HG02870 (cell line): Measurements from ENCODE around the gene FAM107A.
A peak's percentile ranks its signal among the peaks of the same experiment; 100 is the strongest.

Experiments
- ATAC-seq: cut with Tn5 transposase; IDR thresholded peaks from one replicate; pipeline ENCODE4 v1.9.1; 2021; ENCODE audit warnings: mild to moderate bottlenecking, moderate library complexity; ENCODE audit not compliant: unreplicated experiment

The FAM107A gene, protein sequence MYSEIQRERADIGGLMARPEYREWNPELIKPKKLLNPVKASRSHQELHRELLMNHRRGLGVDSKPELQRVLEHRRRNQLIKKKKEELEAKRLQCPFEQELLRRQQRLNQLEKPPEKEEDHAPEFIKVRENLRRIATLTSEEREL

DNA sequence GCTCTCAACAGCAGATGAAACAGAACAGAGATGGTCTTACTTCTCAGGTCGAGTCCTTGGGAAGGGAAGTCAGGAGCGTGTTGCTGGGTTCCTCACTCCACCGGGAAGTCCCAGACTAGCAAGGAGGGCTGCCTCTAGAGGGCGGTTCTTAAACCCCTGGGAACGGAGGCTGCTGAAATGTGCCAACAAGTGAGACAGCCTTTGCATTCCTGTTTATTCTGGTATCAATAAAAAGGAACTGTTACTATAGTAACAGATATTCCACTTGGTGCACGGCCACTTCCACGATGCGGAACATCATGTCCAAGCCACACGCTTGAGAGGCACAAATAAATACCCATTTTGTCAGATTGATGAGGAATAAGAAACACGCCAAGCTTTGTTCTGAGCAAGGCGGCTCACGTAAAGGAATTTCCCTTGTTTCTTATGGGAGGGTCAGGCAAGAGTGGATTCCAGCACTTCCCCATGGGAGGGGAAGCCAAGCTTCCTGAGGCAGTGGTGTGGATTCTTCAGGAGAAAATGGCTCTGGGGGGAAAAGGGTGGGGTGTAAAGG lies at the start of gene FAM107A:
FAM107A (minus strand) TSS at position 123 of the 553 bp plus-strand sequence. CDS start 7,531 bp downstream, outside the sequence.
- ATAC-seq, result no peak

DNA sequence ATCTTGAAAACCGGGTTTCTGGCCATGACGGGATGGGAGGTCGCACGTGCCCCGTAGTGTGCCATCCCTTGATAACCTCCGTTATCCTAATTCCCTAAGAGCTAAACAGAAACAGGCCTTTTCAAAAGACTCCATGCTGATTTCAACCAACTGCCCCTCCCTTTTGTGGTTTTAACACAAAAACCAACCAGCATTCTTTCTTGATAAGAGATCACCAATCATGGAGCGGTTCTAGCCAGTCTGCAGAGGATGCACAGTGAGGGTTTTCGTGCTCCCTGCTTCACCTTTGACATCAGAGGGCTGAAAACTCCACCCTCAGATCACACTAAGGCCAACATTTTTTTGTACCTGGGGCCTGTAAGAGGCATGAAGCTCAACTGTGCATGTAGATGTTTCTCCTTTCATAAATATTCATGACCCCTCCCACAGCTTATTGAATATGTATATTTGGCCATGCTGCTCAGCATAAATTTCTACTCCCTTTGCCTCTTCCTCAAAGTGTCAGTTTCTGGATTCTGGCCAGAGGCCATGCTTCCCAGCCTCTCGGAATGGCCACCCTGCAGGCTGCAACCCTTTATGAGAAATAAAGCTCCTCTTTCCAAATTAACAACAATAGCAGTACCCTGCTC lies 48.1 kb upstream of the FAM107A start:
- no peak for ATAC-seq

DNA sequence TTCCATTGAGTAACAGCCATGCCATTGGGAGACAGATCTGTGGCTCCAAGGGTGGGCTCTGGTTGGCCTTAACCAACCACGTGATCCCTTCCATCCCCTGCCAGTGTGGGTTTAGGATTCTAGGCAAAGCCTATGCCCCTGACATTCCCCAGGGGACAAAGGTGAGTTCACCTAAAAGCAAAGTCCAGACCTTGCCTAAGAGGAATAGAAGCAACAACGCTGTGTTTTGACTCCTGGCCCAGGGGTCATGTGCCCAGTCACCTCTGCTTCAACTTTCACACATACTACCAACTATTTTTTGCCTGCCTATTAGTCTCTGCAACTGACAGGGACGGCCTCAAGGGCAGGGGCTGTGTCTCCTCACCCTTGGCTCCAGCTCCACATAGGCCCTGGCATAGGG lies 47.4 kb upstream of the FAM107A start:
- no peak for ATAC-seq

DNA sequence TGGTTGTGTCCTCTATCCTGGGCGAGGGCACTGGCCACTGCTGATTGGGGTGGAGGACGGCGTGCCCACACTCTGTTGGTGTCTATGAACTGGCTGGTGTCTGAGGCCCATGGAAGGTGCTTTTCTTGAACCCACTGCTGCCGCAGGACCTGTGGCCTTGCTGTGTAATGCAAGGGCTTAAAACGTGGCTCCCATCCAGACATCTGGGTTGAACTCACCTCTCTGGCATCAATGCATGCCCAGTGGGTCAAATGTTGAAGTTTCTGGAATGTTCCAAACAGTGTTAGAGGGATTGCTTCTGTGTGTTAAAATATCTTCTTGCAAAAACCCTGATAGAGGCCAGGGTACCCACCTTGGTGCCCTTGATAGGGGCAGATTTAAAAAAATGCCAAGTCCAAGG lies 46.8 kb upstream of the FAM107A start:
- no peak for ATAC-seq

DNA sequence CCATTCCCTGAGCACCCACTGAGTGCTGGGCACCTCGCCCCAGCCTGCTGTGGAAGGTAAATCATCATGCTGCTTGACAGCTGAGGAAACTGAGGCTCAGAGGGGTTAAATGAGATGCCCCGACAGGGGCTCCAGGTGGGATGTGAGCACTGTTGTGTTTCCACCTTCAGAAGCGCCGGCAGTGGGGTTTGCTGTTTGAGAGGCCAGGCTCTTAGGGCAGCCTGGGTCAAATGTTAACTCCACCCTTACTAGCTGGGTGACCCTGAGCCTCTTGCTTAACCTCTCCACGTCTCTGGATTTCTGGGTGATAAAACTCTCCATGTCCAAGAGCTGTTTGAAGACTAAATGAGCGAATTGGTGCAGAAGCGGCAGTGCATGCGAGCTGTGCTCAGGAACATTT lies 46.3 kb upstream of the FAM107A start:
- no peak for ATAC-seq

DNA sequence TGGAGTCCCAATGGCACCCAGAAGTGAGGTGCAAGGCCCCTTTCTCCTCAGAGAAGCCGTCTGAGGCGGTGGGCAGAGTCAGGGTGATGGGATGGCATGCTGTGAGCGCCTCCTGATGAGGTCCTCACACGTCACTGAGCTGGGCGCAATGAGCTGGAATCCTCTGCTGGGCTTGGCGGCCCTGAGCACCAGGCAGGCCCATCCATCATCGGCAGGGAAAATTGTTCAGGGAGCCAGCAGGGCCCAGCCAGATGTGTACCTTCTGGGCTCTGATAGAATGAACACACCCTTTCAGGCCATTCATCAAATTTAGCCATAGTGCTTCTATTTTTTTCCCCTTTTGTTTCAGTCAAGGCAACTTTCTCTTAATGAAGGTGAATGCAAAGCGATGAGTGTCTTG lies 45.7 kb upstream of the FAM107A start:
- no peak for ATAC-seq

DNA sequence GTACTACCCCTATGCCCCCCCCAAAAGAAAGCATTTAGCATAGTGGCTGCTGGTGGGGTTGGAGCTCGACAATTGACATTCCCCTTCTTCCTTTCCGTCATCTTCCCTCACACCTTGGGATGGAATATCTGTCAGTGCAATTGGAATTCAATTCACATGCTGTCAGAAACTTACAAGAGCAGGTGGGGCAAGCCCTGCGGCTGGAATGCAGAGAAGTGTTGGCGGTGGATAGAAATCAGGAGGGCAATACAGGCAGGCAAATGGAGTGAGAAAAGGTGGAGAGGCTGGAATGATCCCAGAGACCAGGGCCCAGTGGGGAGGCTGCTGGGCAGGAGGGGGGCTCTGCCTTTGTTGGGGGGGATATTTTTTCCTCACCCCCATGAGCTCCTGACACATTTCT lies 45.2 kb upstream of the FAM107A start:
- ATAC-seq, result no peak

DNA sequence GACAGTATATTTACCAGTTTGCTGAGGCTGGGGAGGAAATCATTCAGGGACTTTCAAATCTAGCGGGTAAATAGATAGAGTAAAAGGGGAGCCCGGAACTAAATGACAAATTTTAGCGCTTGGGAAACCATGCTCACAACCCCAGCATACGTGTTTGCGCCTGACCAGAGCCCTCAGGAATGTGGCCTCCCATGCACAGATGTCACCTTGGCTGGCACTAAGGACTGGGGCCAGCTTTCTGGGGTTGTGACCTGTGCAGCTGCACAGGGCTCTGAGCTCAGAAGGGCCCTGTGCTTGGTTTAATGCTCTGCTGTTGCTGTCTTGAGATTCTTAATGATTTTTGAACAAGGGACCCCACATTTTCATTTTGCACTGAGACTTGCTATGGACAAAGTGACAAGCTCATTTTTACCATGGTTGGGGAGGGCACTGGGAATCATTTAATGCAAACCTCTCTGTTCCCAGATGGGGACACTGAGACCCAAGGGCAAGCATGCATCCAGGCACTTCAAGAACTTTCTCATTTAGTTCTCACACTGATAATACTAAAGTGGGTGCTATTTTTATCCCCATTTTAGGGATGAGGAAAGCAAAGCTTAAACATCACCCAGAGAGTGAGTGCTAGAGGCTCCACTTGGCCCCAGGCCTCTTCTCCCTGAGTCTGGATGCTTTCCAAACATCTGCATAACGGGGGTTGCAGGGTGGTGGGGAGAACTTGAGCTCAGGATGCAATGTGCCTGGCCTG lies 44.1 kb upstream of the FAM107A start:
- ATAC-seq, result no peak

DNA sequence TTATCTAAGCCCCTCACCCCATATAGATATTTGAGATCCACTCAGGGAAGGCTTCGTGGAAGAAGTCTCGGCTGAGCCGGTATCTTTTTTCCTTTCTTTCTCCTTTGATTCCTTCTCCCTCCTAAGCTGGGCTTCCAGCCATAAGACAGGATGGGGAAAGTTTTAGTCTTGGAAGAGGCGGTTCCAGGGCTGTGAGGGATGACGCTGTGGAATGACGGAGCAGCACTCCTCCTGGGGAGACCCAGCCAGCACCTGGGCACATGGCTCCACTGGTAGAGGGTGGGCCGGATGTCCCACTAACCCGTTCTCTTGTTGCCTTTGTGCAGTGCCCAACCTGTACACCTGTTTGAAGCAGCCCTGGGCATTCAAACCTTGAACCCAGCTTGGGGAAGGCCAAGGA lies 43.2 kb upstream of the FAM107A start:
- ATAC-seq, result no peak

DNA sequence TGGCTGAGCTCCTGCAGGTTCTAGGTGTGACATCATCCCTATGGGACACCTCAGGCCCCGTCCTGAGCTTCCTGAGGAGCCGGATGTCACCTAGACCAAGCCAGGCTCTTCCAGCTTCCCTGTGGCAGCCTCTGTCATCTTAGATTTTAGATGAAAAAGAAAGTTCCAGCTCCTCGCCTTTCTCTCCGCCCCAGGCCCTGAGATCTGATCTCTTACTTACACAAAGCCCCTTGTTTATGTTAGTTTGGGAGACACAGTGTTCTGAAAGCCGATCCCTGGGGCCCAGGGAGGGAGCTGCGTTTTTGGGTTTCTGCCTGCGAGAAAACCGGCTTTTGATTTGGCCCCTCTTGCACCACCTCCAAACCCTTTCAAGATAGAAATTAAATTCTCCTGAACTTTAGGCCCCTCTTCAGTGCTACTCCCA lies 40.2 kb upstream of the FAM107A start:
- ATAC-seq, result no peak

DNA sequence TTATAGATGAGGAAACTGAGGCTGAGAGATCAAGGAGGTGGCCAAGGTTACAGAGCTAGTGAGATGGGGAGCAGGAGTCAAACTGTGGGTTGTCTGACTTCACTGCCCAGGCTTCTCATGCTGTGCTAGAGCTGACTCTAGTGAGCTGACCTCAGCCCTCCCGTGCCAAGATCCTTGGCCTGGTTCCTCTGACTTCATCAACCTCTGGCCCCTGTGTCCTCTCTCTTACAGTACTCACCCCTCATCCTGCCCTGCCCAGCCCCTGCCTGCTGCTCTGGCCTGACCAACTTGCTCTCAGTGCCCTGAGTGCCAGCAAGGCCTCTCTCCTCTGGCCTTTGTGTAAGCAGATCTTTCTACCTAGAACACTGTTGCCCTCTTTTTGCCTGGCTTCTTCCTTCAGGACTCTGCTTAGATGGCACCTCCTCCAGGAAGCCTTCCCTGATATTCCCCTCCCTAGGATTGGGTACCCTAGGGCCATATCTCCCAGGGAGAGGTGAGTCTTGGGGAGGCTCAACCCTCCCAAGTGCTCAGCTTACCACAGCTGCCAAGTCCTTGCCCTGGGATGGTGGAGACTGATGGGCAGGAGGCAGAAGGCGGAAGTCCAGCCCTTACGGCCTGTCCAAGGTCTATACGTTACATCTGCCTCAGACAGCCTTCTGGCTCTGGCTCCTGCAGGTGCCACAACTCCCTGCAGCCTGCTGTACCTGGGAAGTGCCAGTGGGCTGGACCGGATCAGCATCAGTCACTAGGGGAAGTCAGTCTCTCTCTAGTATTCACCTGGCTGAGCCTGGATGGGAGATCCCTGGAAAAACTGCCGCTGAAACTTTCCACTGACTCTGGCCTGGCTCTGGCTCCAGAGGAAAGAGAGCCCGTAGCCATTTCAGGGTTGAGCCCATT lies 36.3 kb upstream of the FAM107A start:
- no peak for ATAC-seq

DNA sequence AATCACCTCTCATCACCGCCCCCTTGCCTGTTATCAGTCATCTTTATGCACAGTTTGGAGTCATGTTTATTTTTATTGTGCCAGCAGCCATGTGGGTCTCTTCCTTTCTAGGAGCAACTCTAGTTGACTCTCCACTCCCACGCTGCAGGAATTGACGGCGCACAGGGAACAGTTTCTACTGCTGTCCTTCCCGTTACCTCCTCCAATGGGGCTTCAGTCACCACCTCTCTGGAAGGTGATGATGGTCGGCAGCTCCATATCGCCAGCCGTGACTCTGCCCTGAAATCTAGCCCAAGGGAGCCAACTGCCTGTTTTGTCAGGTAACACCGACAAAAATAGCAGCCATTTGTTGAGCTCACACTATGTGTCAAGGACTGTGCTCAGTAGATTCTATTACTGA lies 35.6 kb upstream of the FAM107A start:
- no peak for ATAC-seq

DNA sequence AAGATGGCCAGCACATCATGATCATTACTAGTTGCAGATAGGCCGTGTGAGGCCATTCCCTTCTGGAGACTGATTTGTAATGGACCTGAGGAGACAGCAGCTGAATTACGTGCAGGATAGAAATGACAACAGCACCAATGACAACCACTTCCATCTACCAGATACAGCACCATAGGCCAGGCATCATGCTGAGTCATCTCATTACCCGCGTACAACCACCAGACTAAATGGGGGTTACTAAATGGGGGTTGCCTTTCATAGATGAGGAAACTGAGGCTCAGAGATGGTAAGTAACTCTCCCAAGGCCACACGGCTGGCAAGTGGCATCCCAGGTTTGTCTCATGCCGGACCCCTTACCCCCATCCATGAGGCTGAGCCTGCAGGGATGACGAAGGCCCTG lies 32.8 kb upstream of the FAM107A start:
- ATAC-seq, result peak; percentile 72

DNA sequence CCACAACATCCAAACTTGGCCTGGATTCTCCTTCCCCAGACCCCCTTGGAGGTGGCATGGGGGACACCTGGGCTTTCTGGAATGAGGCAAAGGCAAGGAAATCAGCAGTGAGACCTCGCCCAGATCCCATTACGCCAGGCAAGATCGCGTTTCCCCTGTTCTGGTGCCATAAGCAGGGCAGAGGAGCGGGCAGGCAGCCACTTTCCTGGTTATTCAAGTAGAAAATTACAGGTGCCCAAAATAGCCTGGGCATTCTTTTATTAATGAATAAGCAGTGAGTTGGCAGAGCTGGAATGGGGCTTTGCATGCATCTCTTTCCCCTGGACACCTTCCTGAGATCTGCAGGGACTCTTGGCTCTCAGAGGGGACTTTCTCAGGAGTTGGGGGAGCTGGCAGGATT lies 31.5 kb upstream of the FAM107A start:
- ATAC-seq, result no peak

DNA sequence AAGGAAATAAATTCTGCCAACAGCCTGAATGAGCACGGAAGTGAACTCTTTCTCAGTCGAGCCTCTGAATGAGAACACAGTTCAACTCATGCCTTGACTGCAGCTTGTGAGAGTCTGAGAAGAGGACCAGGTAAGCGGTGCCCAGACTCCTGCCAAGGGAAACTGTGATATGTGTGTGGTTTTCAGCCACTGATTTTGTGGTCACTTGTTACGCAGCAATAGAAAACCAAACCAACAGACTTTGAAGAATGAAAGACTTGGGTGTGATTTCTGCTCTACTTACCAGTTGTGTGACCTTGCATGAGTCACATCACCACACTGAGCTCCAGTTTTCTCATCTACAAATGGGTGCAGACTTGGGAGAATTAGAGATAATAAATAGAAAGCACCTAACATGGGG lies 30.6 kb upstream of the FAM107A start:
- ATAC-seq, result no peak

DNA sequence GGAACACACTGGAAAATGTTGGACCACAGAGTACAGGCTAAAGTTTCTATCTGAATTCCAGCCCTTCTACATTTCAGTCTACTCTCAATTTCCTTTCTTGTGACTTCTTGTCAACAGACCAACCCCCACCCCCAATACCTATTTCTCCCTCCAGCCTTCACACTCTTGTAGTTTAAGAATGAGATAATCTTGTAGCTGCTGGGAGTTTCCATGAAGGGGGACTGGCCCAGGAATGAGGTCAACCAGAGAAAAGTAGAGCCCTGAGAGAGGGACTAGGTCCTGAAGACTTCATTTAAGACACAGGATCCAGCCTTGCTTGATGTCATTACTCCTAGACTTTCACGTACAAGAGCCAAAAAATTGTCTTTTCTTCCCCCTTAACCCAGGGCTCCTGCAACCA lies 29.5 kb upstream of the FAM107A start:
- ATAC-seq, result no peak

DNA sequence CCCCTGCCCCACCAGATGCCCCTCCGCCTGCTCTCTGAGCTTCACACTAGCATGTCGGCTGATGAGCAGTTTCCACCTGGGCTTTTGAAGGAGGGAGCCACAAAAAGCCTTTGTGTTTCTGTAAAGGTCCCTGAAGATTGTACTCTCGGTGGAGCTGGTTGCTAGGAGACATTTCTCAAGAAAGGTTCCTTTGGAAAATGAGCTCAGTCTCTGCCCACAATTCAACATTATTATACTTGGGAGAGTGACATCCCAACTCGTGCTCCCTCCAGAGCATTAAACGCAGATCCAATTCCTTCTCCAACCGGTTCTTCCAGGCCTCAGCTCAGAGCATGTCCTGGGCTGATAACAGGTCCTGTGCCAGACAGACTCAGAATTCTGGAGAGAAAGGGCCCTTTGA lies 26.8 kb upstream of the FAM107A start:
- no peak for ATAC-seq

DNA sequence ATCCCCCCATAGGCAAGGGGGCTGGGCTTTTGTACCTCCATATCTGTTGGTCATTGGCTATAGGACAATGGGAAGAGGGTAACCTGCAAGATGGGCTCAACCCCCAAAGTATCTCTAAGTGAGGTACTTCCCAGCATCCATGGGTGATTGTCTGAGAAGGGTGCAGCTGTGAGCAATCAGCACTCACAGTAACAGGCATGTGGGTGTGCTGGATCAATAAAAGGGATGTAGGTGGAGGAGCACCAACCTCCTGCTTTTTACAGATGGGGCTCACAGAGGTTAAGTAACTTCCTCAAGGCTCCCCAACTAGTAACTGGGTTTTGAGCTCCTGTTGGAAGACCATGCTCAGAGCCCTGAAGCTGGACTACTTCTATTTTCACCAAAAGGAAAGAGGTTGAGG lies 26.4 kb upstream of the FAM107A start:
- ATAC-seq, result no peak

DNA sequence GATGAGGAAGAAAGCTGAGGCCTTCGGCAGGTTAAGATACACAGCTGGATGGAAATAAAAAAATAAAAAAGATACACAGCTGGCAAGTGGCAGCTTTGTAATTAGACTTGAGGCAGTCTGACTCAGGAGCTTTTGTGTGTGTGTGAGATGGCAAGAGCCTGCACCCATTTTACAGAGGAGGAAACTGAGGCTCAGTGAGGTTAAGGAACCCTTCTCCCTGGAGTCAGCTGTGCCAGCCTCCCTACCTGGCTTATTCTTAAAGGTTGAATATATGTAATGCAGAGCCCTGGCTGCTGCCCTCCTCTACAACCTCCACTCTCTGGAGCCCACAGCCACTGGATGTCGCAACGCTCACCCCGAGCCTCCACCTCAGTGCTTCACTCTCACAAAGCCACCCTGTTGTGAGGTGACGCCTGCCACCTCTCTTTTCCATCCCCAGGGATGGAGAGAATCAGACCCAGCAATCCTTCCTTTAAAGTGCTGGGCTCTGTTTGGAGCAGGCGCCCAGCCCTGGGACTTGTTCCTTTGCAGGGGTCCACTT lies 20.6 kb upstream of the FAM107A start:
- ATAC-seq, result no peak

DNA sequence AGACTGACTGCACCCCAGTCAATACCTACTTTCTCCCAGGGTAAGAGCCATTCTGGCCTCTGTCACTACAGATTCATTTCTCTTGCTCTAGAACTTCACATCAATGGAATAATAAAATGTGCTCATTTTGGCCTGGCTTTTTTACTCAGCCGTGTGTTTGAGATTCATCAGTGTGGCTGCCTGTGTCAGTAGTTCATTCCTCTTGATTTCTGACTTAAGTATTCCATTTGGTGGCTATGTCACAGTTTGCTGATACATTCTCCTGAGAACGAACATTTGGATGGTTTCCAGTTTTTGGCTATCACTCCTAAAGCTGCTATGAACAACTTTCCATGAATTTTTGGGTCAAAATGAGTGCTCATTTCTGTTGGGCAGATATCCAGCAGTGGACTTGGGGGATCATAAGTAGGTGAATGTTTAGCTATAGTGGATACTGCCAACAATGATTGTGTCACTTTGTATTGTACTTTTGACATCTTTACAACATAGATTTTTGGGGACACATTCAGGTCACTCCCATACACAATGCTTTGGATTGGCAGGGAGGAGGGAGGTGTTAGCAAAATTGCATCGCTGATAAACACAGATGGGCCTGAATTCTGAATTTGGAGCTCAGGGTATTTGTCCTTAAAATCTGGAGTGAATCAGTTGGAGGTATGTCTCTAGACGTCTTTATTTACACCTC lies 19.8 kb upstream of the FAM107A start:
- ATAC-seq, result no peak
